ENCODE data around the gene AGAP1.

DNA sequence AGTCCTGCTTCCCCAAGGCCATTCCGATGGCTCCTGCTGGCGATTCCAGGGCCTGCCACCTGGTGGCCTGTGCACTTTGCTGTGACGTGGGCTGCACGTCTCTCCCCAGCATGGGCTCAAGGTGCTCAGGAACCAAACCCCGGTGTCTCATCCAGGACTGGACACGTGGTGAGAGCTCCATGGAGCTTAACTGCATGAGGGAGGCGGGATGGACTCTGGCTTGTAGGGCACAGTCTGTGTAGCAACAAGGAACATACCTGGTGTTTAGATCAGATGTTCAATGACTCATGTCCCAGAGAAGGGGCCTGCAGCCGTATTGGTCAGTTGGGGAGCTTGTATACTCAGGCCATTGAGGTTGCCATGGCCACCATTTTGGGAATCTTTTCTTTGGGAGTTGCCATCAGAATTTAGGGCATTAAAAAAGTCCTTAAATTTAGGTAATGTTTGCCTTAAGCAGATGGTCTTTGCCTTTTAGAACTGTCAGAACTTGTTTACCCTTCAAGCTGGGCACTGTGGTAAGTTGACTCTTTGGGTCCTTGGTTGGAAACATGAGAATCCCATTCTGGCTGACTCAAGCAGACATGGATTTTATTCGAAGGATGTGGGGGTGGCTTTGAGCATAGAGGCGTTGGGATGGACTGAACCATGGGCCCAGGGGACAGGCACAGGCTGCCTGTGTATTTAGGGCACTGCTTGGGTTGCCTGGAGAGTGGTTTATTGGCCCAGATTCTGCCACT is 21.0 kb downstream of the AGAP1 start:
- TF ChIP-seq POLR2AphosphoS5 (IDR thresholded peaks at IDR 0.05) (no peak), POLR2A (IDR thresholded peaks at IDR 0.05) (no peak)
- TF ChIP-seq, protein P1, sequence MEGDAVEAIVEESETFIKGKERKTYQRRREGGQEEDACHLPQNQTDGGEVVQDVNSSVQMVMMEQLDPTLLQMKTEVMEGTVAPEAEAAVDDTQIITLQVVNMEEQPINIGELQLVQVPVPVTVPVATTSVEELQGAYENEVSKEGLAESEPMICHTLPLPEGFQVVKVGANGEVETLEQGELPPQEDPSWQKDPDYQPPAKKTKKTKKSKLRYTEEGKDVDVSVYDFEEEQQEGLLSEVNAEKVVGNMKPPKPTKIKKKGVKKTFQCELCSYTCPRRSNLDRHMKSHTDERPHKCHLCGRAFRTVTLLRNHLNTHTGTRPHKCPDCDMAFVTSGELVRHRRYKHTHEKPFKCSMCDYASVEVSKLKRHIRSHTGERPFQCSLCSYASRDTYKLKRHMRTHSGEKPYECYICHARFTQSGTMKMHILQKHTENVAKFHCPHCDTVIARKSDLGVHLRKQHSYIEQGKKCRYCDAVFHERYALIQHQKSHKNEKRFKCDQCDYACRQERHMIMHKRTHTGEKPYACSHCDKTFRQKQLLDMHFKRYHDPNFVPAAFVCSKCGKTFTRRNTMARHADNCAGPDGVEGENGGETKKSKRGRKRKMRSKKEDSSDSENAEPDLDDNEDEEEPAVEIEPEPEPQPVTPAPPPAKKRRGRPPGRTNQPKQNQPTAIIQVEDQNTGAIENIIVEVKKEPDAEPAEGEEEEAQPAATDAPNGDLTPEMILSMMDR (IDR thresholded peaks at IDR 0.05), result no peak
